HG02642 (cell line): ENCODE data around the gene KLHL2.
"Not testable (repeated sequence)": the region's sequence is repeated elsewhere in the genome, so short reads cannot be mapped to it uniquely, and the experiment has no call there.

Source experiments
- ATAC-seq: cut with Tn5 transposase; IDR thresholded peaks from one replicate; pipeline ENCODE4 v1.9.1; 2021; ENCODE audit warnings: mild to moderate bottlenecking; ENCODE audit not compliant: unreplicated experiment, poor library complexity

Gene KLHL2

GRCh38 chr4:165227401-165227800 is 20.0 kb downstream of the KLHL2 start:
- ATAC-seq, result not testable (repeated sequence)

GRCh38 chr4:165229490-165230200 is 22.3 kb downstream of the KLHL2 start:
- not testable (repeated sequence) for ATAC-seq

GRCh38 chr4:165232623-165233433 is 25.5 kb downstream of the KLHL2 start:
- ATAC-seq, result peak; percentile 51

- no peak for ATAC-seq
Measured at GRCh38 chr4:165234766-165235165, 27.4 kb downstream of the KLHL2 start.

- ATAC-seq, result not testable (repeated sequence)
Measured at GRCh38 chr4:165236852-165237251, 29.5 kb downstream of the KLHL2 start.

- ATAC-seq, result peak; percentile 61
Measured at GRCh38 chr4:165238041-165238640, 30.8 kb downstream of the KLHL2 start.

GRCh38 chr4:165240761-165241160 is 33.4 kb downstream of the KLHL2 start:
- not testable (repeated sequence) for ATAC-seq

GRCh38 chr4:165244148-165244547 is 36.8 kb downstream of the KLHL2 start:
- not testable (repeated sequence) for ATAC-seq

- ATAC-seq, result not testable (repeated sequence)
Measured at GRCh38 chr4:165244587-165245186, 37.3 kb downstream of the KLHL2 start.

- no peak for ATAC-seq
Measured at GRCh38 chr4:165248102-165248501, 40.7 kb downstream of the KLHL2 start.

- ATAC-seq, result not testable (repeated sequence)
Measured at GRCh38 chr4:165248904-165249303, 41.5 kb downstream of the KLHL2 start.

- ATAC-seq, result not testable (repeated sequence)
Measured at GRCh38 chr4:165254771-165255170, 47.4 kb downstream of the KLHL2 start.

- ATAC-seq, result peak; percentile 94
Measured at GRCh38 chr4:165255439-165255838, 48.1 kb downstream of the KLHL2 start.

- ATAC-seq, result not testable (repeated sequence)
Measured at GRCh38 chr4:165256074-165256659, 48.8 kb downstream of the KLHL2 start.

- ATAC-seq, result not testable (repeated sequence)
Measured at GRCh38 chr4:165259776-165260175, 52.4 kb downstream of the KLHL2 start.

- not testable (repeated sequence) for ATAC-seq
Measured at GRCh38 chr4:165262306-165262705, 54.9 kb downstream of the KLHL2 start.

GRCh38 chr4:165263466-165263865 is 56.1 kb downstream of the KLHL2 start:
- not testable (repeated sequence) for ATAC-seq

- ATAC-seq, result not testable (repeated sequence)
Measured at GRCh38 chr4:165269931-165270330, 62.6 kb downstream of the KLHL2 start.

GRCh38 chr4:165273443-165273842 is 66.1 kb downstream of the KLHL2 start:
- ATAC-seq, result not testable (repeated sequence)

- not testable (repeated sequence) for ATAC-seq
Measured at GRCh38 chr4:165275357-165275756, 68.0 kb downstream of the KLHL2 start.
